K562 (cell line): Measurements from ENCODE around the gene GPN3. TPM values are rescaled to one million over a fixed set of nuclear protein-coding genes. Genes with fewer than 3 reads are reported as not detected.

Source experiments
- ATF3 ChIP-seq, 2 experiments: fragments of 450-650 bp in 1 of 2; sonication (generic) in 1 of 2; formaldehyde crosslinking in 1 of 2; IDR thresholded peaks in 1 of 2; conservative IDR thresholded peaks in 1 of 2; 2 replicates each; pipeline versions ENCODE4 v1.6.1 to v1.8.1; 2016 to 2023; ENCODE audit warnings: mild to moderate bottlenecking in 2 of 2, moderate library complexity in 2 of 2, inconsistent platforms in 1 of 2, missing genetic modification reagents in 1 of 2
- CHCHD3 ChIP-seq: fragments of 250-450 bp; sonication (Bioruptor Pico); IDR thresholded peaks from 2 replicates; pipeline ENCODE4 v2.1.2; 2022; ENCODE audit warnings: mild to moderate bottlenecking
- CHD1 ChIP-seq: fragments of 200-600 bp; sonication (generic); IDR thresholded peaks from one replicate; pipeline ENCODE4 v1.6.1; 2012; ENCODE audit warnings: mild to moderate bottlenecking, moderate library complexity, low read length, inconsistent platforms
- COPS2 ChIP-seq: fragments of 450-650 bp; conservative IDR thresholded peaks from 2 replicates; pipeline ENCODE4 v1.6.1; 2016; ENCODE audit warnings: mild to moderate bottlenecking, moderate library complexity
- CTCFL ChIP-seq: IDR thresholded peaks from 2 replicates; pipeline ENCODE4 v1.6.1; 2011; ENCODE audit warnings: borderline replicate concordance, low read depth, mild to moderate bottlenecking, moderate library complexity, low read length; ENCODE audit not compliant: insufficient read depth, poor library complexity, severe bottlenecking
- DMBX1 ChIP-seq: fragments of 250-450 bp; sonication (Bioruptor Pico); IDR thresholded peaks from 2 replicates; pipeline ENCODE4 v1.8.0; 2022; ENCODE audit warnings: inconsistent platforms, mild to moderate bottlenecking, moderate library complexity, borderline replicate concordance
- FOXA3 ChIP-seq, 2 experiments: fragments of 450-650 bp in 1 of 2; sonication (generic) in 1 of 2; formaldehyde crosslinking; IDR thresholded peaks in 1 of 2; conservative IDR thresholded peaks in 1 of 2; 2 replicates each; pipeline versions ENCODE4 v1.4.0 to v1.8.0; 2020 to 2022; ENCODE audit warnings: mild to moderate bottlenecking in 2 of 2, missing genetic modification reagents in 1 of 2
- HDAC8 ChIP-seq: fragments of 450-650 bp; IDR thresholded peaks from 2 replicates; pipeline ENCODE4 v1.6.1; 2016; ENCODE audit warnings: mild to moderate bottlenecking, missing genetic modification characterization, moderate library complexity, missing compliant biosample characterization
- HNRNPH1 ChIP-seq: fragments of 200-400 bp; formaldehyde crosslinking; optimal IDR thresholded peaks from 2 replicates; pipeline ENCODE3; 2017; ENCODE audit warnings: low read depth, mild to moderate bottlenecking, low read length, moderate library complexity
- JUN ChIP-seq, 2 experiments: sonication (generic) in 1 of 2; formaldehyde crosslinking in 1 of 2; IDR thresholded peaks; 2 replicates each; pipeline versions ENCODE4 v1.6.1 to v1.8.0; 2012 to 2022; ENCODE audit warnings: borderline replicate concordance in 2 of 2, mild to moderate bottlenecking in 2 of 2, improper control_type of control experiment in 1 of 2, low read depth in 1 of 2, low read length in 1 of 2, missing genetic modification reagents in 1 of 2
- KAT8 ChIP-seq: fragments of 450-650 bp; IDR thresholded peaks from 2 replicates; pipeline ENCODE4 v1.6.1; 2016; ENCODE audit warnings: low read depth, mild to moderate bottlenecking
- MECOM ChIP-seq: fragments of 250-450 bp; sonication (Bioruptor Pico); IDR thresholded peaks from 2 replicates; pipeline ENCODE4 v1.8.0; 2022; ENCODE audit warnings: inconsistent platforms
- NFATC3 ChIP-seq: fragments of 450-650 bp; IDR thresholded peaks from 2 replicates; pipeline ENCODE4 v1.6.1; 2017; ENCODE audit warnings: mild to moderate bottlenecking
- NUFIP1 ChIP-seq: fragments of 450-650 bp; IDR thresholded peaks from 2 replicates; pipeline ENCODE4 v1.6.1; 2018; ENCODE audit not compliant: partially characterized antibody
- PHF21A ChIP-seq: fragments of 450-650 bp; IDR thresholded peaks from 2 replicates; pipeline ENCODE4 v1.6.1; 2017; ENCODE audit warnings: low read depth, borderline replicate concordance
- TEAD2 ChIP-seq: fragments of 450-650 bp; IDR thresholded peaks from 2 replicates; pipeline ENCODE4 v1.6.1; 2016; ENCODE audit warnings: missing genetic modification characterization, control low read depth, missing compliant biosample characterization
- ZFP36 ChIP-seq: fragments of 150-350 bp; IDR thresholded peaks from 2 replicates; pipeline ENCODE4 v1.6.1; 2018; ENCODE audit warnings: low read length, low read depth; ENCODE audit not compliant: partially characterized antibody
- ZNF184 ChIP-seq: sonication (generic); formaldehyde crosslinking; IDR thresholded peaks from 2 replicates; pipeline ENCODE4 v1.5.0; 2020; ENCODE audit warnings: missing genetic modification reagents
- ZNF778 ChIP-seq: fragments of 450-650 bp; formaldehyde crosslinking; IDR thresholded peaks from 2 replicates; pipeline ENCODE4 v1.4.0; 2020; ENCODE audit warnings: mild to moderate bottlenecking, moderate library complexity
- polyA plus RNA-seq, 8 experiments: library from polyadenylated mRNA; depleted of rRNA in 4 of 8; stranded (reverse) in 5 of 8; unstranded in 3 of 8; fragments of >200 nt; fragmentation: Nextera tagmentation in 2 of 8; fragmentation: Illumina TruSeq in 1 of 8; extraction: Ambion mirVana in 2 of 8; extraction: Trizol in 1 of 8; gene quantifications; 2 replicates each; pipeline versions ENCODE4 v1.2.1 to v1.2.3, GENCODE V29; 2011 to 2014; ENCODE audit warnings: inconsistent platforms in 1 of 8, missing spikeins in 1 of 8
- total RNA-seq, 7 experiments: library from RNA; depleted of rRNA in 6 of 7; stranded (reverse); fragments of >200 nt in 6 of 7; fragmentation: Illumina TruSeq in 2 of 7; extraction: Trizol in 2 of 7; gene quantifications; 2 replicates each; pipeline versions ENCODE4 v1.2.1 to v1.2.3, GENCODE V29; 2011 to 2021; ENCODE audit warnings: low replicate concordance in 1 of 7

Gene GPN3
- total and polyA plus RNA-seq, 9 of the 15 experiments (the other 6 are each of a cell fraction or from before 2014, with no cell fraction given): 35.8 to 123 (median 64.2) TPM

DNA sequence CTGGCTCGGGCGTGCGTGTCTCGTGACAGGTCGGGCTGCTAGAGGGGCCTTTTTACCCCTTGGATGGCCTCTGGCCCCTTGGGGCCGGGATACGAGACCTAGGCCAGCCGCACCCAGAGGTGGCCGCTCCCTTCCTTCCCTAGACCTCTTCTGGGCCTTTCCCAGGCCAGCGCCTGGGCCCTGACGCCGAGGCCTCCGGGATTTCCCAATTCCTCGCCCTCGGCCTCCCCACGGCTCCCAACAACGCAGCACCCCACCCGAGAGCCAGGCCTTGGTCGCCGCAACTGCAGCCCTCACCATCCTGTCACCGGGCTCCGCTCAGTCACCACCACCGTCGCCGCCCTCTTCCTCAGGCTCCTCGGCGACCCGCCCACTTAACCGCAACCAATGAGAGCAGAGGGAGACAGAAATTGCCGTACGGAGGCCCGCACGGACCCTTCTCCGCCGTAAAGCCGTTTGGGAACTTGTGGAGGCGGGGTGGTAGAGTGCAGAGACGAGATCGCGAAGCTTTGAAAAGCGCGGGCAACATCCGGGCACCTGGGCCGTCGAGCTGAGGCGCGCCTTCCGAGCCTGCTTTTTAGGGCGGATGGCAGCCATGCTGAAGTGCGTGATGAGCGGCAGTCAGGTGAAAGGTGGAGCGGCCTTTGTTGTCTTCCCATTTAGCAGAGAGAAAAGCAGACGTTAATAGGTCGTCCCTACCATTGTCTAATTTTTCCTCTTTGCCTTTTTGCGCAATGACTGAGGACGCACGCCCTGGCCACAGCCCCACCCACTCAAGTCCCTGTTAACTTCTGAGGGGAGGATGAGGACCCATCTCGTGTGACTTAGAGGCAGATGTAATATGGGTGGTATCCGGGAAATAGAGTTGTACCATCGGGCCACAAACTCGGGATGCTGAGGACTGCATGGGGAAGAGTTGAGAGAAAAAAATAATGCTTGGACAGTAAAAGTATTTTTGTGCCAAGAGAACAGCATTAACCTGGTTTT, 34.0 kb upstream of the GPN3 start, which contains the start of the genes RAD9B and VPS29 (continued):
- TF ChIP-seq CTCFL: no peak
- 0 out of 2 replicates have a peak, but pooled peaks have one; percentile 53 for TF ChIP-seq NFATC3
- TF ChIP-seq COPS2: no peak
- peak; percentile 93 for TF ChIP-seq MECOM (CRISPR knock-in tag)
- no peak for TF ChIP-seq ZNF778 (CRISPR knock-in tag)
- TF ChIP-seq ZFP36: peak; percentile 30
- no peak for TF ChIP-seq CHCHD3 (CRISPR knock-in tag)
- no peak for TF ChIP-seq HNRNPH1
- no peak for TF ChIP-seq ATF3 (IDR thresholded peaks at IDR 0.05)
- TF ChIP-seq ATF3 (CRISPR knock-in tag; conservative IDR thresholded peaks at IDR 0.05): peak; percentile 91; the same call in 1 of the 2 replicates
- TF ChIP-seq ZNF184 (CRISPR knock-in tag): no peak
- no peak for TF ChIP-seq TEAD2 (tag)
- no peak for TF ChIP-seq KAT8
- TF ChIP-seq NUFIP1: peak; percentile 96
- TF ChIP-seq PHF21A: no peak
- TF ChIP-seq JUN (IDR thresholded peaks at IDR 0.05; ENCODE audit: borderline replicate concordance, low read depth, low read length): peak; percentile 80; the same call in 1 of the 2 replicates
- peak; percentile 91; the same call in 1 of the 2 replicates for TF ChIP-seq JUN (CRISPR knock-in tag; IDR thresholded peaks at IDR 0.05; ENCODE audit: borderline replicate concordance)
- TF ChIP-seq DMBX1 (CRISPR knock-in tag): peak; percentile 98
- peak; percentile 98 for TF ChIP-seq HDAC8 (tag)
- TF ChIP-seq CHD1: no peak
- TF ChIP-seq FOXA3 (CRISPR knock-in tag; conservative IDR thresholded peaks at IDR 0.05 in 1 of 2, IDR thresholded peaks at IDR 0.05 in 1 of 2): peak in 1 of 2 experiments; percentile 88; a peak in 1 of 4 replicates
